WI38 (cell line): Measurements from ENCODE around the gene FAM135A.
"Not testable (repeated sequence)": the region's sequence is repeated elsewhere in the genome, so short reads cannot be mapped to it uniquely, and the experiment has no call there.

Experiments
- H3K4me3 ChIP-seq: 2 replicates; pipeline ENCODE4 v1.5.1; 2011; ENCODE audit warnings: low read depth, mild to moderate bottlenecking, control low read depth, low read length
- TF ChIP-seq, protein P1 (sequence below): IDR thresholded peaks from 2 replicates; pipeline ENCODE4 v1.5.1; 2012; ENCODE audit warnings: low read depth, mild to moderate bottlenecking, control low read depth, low read length

The FAM135A gene

DNA sequence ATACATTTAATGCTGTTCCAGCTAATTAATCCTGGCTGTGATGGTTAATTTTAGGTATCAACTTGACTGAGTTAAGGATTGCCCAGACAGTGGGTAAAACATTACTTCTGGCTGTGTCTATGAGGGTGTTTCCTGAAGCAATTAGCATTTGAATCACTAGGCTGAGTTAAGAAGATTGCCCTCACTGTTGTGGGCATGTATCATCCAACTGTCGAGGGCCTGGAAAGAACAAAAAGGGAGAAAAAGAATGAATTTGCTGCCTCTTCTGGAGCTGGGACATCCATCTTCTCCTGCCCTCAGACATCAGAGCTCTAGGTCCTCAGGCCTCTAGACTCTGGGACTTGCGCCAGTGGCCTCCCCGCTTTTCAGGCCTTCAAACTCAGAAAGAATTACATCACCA, 187.7 kb downstream of the FAM135A start:
- no peak overlapping the region for H3K4me3 ChIP-seq
- TF ChIP-seq, protein P1, sequence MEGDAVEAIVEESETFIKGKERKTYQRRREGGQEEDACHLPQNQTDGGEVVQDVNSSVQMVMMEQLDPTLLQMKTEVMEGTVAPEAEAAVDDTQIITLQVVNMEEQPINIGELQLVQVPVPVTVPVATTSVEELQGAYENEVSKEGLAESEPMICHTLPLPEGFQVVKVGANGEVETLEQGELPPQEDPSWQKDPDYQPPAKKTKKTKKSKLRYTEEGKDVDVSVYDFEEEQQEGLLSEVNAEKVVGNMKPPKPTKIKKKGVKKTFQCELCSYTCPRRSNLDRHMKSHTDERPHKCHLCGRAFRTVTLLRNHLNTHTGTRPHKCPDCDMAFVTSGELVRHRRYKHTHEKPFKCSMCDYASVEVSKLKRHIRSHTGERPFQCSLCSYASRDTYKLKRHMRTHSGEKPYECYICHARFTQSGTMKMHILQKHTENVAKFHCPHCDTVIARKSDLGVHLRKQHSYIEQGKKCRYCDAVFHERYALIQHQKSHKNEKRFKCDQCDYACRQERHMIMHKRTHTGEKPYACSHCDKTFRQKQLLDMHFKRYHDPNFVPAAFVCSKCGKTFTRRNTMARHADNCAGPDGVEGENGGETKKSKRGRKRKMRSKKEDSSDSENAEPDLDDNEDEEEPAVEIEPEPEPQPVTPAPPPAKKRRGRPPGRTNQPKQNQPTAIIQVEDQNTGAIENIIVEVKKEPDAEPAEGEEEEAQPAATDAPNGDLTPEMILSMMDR, result no peak

DNA sequence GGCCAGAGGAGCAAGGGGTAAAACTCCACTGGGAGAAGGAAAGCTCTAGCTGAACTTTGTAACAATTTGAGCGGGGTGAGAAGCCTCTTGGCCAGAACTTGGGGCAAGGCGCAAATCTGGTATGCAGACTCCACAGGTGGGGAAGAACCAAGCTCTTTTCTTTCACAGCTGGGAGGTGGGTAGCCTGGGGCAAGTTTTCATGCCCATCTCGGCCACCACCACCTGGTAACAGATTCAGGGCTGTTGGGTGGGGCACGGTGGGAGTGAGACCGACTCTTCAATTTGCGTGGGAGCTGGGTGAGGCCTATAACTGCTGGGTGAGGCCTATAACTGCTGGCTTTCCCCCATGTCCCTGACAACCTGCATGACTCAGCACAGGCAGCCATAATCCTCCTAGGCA, 190.9 kb downstream of the FAM135A start:
- TF ChIP-seq, protein P1, result no peak
- no peak overlapping the region for H3K4me3 ChIP-seq

DNA sequence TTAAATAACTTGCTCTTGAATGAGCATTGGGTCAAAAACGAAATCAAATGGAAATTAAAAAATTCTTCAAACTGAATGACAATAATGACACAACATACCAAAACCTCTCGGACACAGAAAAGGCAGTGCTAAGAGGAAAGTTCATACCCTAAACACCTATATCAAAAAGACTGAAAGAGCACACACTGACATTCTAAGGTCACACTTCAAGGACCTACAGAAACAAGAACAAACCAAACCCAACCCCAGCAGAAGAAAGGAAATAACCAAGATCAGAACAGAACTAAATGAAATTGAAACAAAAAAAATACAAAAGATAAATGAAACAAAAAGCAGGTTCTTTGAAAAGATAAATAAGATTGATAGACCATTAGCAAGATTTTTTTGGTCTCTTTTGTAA, 194.1 kb downstream of the FAM135A start:
- H3K4me3 ChIP-seq, result not testable (repeated sequence)

DNA sequence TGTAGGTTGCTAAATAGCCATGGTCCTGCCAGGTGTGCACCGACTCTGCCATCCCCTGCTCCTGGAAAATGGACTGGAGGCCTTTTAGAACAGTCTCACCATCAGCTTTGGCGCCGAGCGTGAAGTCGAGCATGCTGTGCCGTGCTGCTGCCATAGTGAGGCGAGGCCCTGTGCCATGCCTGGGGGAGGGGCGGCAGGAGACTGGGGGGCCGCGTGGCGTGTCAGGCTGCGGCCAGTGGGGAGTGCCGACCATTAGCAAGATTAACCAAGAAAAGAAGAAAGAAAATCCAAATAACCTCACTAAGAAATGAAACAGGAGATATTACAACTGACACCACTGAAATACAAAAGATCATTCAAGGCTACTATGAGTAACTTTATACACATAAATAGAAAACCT, 195.9 kb downstream of the FAM135A start:
- not testable (repeated sequence) for H3K4me3 ChIP-seq
